ENCODE data around the gene PTPN23. TPM values are rescaled to one million over a fixed set of nuclear protein-coding genes. Genes with fewer than 3 reads are reported as not detected.
"Not testable (repeated sequence)": the region's sequence is repeated elsewhere in the genome, so short reads cannot be mapped to it uniquely, and the experiment has no call there.

Gene PTPN23
- total RNA-seq, 2 donors from 2014 or later, result 28.5 to 301 TPM

- TF ChIP-seq CTCF (IDR thresholded peaks at IDR 0.05), result no peak
- no peak for TF ChIP-seq POLR2A (IDR thresholded peaks at IDR 0.05)
- intact Hi-C loops (cut with DNase I), result no loop called here
- no peak overlapping the region for H3K27ac ChIP-seq
- no peaks in the 10 kb centered on the region for H3K27me3 ChIP-seq
- DNase-seq, result no peak
- no peak overlapping the region for H3K4me3 ChIP-seq
- no peak for ATAC-seq
- WGBS, 2 donors, result 88 to 90% methylated on average over 7 of the region's 7 CpGs
- H3K4me1 ChIP-seq, result peaks cover 4% of the 10 kb centered on the region
- H3K9me3 ChIP-seq, result no peaks in the 10 kb centered on the region
- H3K36me3 ChIP-seq (replicated peaks in 1 of 2; ENCODE audit: insufficient read depth in 1 of 2, low read depth in 2 of 2), result no peaks in the 10 kb centered on the region
These were observed 13.2 kb upstream of the PTPN23 start for GRCh38 chr3:47367631-47368030.

GRCh38 chr3:47370020-47370419 is 10.8 kb upstream of the PTPN23 start:
- H3K36me3 ChIP-seq (replicated peaks in 1 of 2; ENCODE audit: insufficient read depth in 1 of 2, low read depth in 2 of 2); H3K4me3 ChIP-seq; H3K9me3 ChIP-seq; ATAC-seq; H3K27me3 ChIP-seq; H3K4me1 ChIP-seq; DNase-seq; H3K27ac ChIP-seq: not testable (repeated sequence)
- WGBS, 2 donors, result 86 to 93% methylated on average over 8 of the region's 8 CpGs
- intact Hi-C loops (cut with DNase I), result loop anchor here (10.0 kb wide), 1 partner anchor 85 kb away; the partner anchor contains the start of genes KIF9 and KLHL18

DNA sequence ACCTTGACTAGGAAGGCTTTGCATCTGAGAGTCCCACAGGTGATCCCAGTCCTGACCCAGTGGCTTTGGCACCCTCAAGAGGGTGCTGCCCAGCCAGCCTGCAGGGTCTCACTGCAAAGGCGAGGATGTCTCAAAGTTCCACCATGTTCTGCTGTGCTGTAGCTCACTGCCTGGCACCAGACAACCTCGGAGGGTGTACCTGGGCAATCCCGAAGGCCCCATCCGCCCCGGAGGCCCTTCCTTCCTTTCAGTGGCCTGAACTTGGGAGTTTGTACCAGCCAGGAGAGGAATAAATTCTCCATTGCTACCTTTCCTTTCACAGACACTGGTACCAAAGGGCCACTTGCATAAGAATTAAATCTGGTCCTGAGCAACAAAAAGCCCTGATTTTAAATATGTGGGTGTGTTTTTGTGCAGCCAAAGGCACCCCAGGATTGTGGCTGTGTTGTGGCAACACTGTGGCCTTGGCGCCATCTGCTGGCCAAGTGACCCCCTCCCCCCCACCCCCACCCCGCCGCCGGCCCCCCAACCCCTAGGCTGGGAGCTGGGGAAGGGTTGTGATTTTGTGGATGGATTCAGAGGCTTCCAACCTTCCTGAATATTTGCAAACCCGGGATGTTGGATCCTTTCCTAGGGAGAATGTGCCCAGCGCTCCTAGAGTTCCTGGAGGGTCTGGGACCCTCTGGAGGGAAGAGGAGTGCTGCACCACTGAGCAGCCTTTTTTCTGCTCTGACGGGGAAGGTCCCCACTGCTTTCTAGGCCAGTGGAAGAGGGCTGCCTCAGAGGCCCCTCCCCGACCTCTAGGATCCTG is 9.7 kb upstream of the PTPN23 start:
- intact Hi-C loops (cut with DNase I), result loop anchor here (10.0 kb wide), 1 partner anchor 86 kb away; the partner anchor contains the start of genes KIF9 and KLHL18
- Histone ChIP-seq H3K4me3 (no peak overlapping the region), H3K4me1 (no peaks in the 10 kb centered on the region), H3K27me3 (no peaks in the 10 kb centered on the region), H3K9me3 (no peaks in the 10 kb centered on the region), H3K36me3 (replicated peaks in 1 of 2; ENCODE audit: insufficient read depth in 1 of 2, low read depth in 2 of 2) (no peaks in the 10 kb centered on the region), H3K27ac (no peak overlapping the region)
- no peak for ATAC-seq
- 33 to 45% methylated on average over 4 to 13 of the region's 13 CpGs for WGBS, 2 donors
- TF ChIP-seq CTCF (IDR thresholded peaks at IDR 0.05) (peak in 2 of 7 experiments; percentile 27 to 38), POLR2A (IDR thresholded peaks at IDR 0.05) (no peak)
- DNase-seq, result peak in 1 of 4 donors; percentile 26

- intact Hi-C loops (cut with DNase I), result loop anchor here (10.0 kb wide), 1 partner anchor 90 kb away; the partner anchor contains the start of genes KIF9 and KLHL18
- H3K4me3 ChIP-seq, result no peak overlapping the region
- H3K27me3 ChIP-seq, result no peaks in the 10 kb centered on the region
- DNase-seq, result no peak
- peaks cover 9% of the 10 kb centered on the region for H3K4me1 ChIP-seq
- TF ChIP-seq POLR2A (IDR thresholded peaks at IDR 0.05) (no peak), CTCF (IDR thresholded peaks at IDR 0.05) (no peak)
- no peak for ATAC-seq
- H3K36me3 ChIP-seq (replicated peaks in 1 of 2; ENCODE audit: insufficient read depth in 1 of 2, low read depth in 2 of 2), result no peaks in the 10 kb centered on the region
- no peak overlapping the region for H3K27ac ChIP-seq
- no peaks in the 10 kb centered on the region for H3K9me3 ChIP-seq
These were observed 6.2 kb upstream of the PTPN23 start for GRCh38 chr3:47374587-47374986.

- no peak for TF ChIP-seq POLR2A (IDR thresholded peaks at IDR 0.05)
- no peak for TF ChIP-seq CTCF (IDR thresholded peaks at IDR 0.05)
- H3K36me3 ChIP-seq (replicated peaks in 1 of 2; ENCODE audit: insufficient read depth in 1 of 2, low read depth in 2 of 2), result no peaks in the 10 kb centered on the region
These were observed 4.4 kb upstream of the PTPN23 start for GRCh38 chr3:47376393-47376792.

More at GRCh38 chr3:47376393-47376792, 4.4 kb upstream of the PTPN23 start:
- intact Hi-C loops (cut with DNase I), result loop anchor here (10.0 kb wide), 1 partner anchor 92 kb away; the partner anchor contains the start of genes KIF9 and KLHL18
- Histone ChIP-seq H3K4me1 (peaks cover 15% of the 10 kb centered on the region), H3K27ac (no peak overlapping the region), H3K9me3 (no peaks in the 10 kb centered on the region), H3K4me3 (no peak overlapping the region), H3K27me3 (no peaks in the 10 kb centered on the region)
- ATAC-seq (no peak), DNase-seq (no peak)
- 93 to 96% methylated on average over 2 to 3 of the region's 3 CpGs for WGBS, 2 donors

Data from body of pancreas (tissue), 4 donors.